ENCODE data around the gene OVOL1.

DNA sequence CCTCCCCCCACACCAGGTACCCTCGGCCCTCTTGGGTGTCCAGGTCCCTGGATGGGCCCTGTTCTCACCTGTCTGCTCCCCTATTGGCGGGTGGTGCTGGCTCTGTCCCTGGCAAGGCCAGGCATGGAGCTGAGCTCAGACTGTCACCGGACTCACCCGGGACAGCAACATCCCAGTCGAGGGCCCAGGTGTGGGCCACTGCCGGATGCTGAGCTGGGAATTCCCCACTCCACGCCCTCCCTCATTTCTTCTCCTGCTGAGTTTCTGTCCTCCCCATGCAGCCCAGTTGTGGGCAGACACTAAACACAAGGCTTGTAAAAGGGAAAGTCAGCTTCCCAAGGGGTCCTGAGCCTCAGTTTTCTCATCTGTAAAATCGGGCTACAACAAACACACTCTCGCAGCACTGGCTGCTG is 4.0 kb upstream of the OVOL1 start:
- TF ChIP-seq POLR2A (IDR thresholded peaks at IDR 0.05) (no peak), CTCF (IDR thresholded peaks at IDR 0.05) (no peak)

Data from uterus (tissue), 2 donors.